Ramos (cell line): Measurements from ENCODE around the gene AMACR.

Experiments used
- in situ Hi-C: fragments of 300-500 bp; cut with MboI; formaldehyde crosslinking; loops from one replicate; pipeline ENCODE4 v1.14.3; 2022; ENCODE audit warnings: low sequenced_read_pairs; ENCODE audit not compliant: unreplicated experiment

AMACR gene

DNA sequence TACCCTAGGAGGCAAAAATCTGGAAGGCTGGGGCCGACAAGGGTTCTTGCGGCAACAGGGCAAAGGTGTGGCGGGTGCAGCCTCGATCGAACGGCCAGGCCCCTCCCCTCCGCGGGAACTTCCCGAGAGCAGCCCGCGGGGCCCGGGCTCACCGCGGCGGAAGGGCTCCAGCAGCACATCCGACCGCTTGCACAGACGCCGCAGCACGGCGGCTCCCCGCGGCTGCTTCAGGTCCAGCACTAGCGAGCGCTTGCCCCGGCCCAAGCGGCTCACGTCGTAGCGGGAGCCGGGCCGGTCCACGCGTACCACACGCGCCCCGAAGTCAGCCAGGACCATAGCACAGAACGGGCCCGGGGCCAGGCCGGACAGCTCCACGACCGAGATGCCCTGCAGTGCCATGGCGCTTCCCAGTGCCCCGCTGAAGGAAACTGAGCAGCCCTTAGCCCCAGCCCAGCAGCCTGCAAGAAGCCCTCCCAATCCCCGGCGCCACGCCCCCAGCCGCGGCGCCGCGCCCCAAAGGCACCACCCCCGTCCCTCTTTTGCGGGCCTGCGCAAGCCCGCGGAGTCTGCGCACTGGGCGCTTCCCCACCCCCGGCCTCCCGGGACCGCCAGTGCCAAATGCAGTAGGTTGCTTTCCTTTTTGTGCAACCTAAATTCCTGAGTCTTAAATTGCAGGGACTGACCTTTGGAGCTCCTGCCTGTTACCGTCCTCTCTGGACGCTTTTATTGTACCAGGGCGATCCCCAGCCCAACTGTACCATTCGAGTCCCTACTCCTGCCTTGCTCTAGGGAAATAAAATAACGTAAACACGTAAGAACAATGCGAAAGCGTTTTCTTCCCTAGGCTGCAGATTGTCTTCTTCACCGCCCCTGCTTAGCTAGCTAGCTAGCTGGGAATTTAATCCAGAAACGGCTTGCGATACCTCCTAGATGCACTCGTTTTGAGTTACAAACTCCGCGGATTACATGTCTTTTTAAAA is at the start of gene AMACR:
AMACR (minus strand) TSS at position 430 of the 980 bp plus-strand sequence; CDS start at position 399, 31 bp downstream.
- in situ Hi-C loops: loop anchor here (25.0 kb wide), 1 partner anchor 454 kb away; no protein-coding TSS in a partner anchor

DNA sequence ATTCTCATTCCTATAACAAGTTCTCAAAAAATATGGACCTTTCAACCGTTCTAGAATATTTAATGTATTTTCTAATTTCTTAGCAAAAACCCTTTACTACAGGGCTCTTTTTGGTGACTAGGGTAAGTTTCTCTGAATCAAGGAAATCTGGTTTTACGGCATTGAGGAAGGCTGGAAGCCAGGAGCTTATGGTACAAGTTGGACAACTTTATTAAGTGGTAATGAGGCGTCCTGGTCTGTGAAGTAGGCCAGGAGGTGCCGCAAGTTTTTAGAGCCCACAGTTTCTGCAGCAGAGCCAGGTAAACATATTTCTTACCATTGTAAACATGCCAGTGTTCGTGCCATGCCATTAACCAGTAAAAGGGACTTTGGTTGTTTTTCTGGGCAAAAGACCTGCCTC is 49.7 kb upstream of the AMACR start:
- in situ Hi-C loops: no loop called here

DNA sequence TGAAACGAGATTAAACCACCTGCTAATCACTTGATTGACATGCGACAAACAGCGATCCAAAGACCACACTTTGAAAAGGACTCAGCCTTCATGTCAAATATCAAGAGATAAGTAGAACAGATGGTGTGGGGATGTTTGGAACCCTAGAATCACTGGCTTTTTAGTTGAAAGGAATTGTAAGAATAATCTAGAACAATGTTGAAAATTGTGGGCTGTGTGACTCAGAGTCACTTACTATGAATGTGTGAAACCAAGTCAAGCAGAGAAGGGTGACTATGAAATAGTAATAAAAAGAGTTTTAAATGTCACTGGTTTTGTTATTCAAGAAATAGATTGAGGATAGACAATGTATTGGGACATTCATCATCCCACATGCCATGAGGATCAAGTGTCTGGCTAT is 49.3 kb upstream of the AMACR start:
- in situ Hi-C loops: no loop called here

DNA sequence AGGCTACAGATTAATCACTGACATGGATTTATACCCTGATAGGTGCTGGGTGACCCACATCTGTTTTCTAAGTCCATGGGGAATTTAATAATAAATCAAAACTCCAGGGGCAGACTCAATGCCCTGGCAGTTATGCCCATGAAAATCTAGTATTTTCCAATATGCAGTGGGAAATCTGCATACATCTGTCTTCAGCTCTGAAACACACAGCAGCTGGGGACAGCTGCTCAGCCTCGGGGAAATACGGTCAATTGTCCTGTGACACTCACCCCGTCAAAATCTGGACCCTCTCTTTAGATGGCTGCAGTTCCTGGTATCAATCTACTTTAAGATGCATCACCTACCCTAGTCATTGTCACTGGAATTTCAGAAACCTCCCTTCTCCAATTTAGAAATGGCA is 47.8 kb upstream of the AMACR start:
- in situ Hi-C loops: no loop called here

DNA sequence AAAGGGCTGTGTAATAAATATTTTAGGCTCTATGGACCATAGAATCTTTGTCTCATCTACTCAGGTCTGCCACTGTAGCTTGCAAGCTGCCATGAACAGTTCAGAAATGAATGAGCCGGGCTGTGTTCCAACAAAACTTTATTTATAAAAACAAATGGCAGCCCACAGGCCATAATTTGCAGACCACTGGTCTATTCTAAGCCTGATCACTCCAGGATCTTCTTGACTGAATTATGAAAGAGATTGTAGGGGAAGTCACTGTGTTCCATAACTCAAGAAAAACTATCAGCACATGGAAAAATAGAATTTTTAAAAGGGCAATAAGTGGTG is 46.5 kb upstream of the AMACR start:
- in situ Hi-C loops: no loop called here

DNA sequence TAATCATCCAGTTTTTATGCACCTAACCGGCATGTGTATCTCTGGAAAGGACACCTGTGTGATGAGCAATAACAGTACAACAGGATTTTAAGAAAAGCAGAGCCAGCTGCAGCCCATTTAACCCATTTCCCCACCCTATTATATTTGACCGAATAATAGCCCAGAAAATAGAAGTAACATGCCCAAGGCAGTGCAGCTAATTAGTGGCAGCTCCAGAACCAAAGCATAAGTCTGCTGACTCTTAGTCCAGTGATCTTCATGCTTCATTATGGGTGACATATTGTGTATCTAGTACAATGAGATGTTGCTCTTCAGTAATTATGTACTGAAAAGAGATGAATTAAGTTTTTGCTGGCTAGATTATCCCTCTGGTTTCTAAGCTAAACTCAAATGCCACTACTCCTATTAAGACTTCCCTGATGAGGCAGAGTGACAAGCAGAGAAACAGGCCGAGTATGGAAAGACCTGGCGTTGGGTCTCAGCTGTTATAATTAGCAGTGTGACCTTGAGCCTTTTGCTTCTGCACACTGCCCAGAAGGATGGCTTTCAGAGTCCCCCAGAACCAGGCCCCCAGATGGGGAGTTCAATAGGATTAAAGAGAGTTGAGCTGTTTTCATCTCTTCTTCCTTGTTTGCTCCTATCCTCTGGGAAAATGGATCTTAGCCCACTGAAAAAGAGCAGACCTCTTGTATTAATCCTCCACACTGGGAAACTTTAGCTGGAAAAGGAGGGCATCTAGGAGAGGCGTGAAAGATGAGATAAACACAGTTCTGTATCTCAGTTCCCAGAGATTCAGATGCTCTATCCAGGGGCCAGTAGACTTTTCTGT is 45.9 kb upstream of the AMACR start:
- in situ Hi-C loops: no loop called here

DNA sequence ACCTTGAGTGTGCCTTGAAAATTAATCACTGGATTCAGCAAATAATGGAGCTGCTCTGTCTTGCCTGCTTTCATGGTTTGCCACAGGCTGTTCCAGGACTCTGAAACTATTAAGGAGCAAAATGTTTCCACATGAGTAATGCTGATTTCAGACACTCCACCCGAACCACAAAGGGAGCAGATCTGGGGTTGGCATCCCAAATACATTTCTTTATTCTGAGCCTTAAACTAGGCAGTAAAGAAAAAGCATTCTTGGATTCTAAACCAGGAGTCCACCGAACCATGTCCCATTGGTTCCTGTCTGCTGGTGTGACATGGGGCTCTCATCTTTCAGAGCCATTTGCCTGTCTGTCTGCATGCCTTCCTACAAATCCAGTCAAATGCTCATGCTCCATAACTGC is 45.3 kb upstream of the AMACR start:
- in situ Hi-C loops: no loop called here

DNA sequence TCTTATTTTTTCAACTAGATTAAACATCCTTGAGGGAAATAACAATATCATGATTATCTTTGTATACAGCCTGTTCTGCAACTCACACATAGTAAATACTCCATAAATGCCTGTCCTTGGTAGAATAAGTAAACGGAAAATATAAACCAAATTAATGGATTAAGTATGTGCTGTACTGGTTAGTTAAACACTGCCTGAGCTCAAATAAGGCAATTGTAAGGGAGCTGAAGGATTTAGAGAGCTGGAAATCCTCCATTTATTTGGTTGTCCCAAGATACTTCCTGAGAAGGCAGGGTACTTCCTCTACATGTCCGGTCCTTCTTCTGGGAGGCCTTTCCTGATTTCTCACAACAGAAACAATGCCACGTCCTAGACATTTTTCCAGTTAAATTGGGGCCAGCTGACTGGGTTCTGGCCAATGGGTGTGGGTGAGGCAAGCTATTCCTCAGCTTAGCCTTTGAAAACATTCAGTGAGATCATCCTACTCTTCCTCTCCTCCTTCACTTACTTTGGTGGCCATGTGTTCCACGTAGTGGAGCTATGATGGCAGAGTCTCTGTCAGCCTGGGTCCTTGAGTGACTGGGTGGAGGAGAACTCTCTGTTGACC is 43.6 kb upstream of the AMACR start:
- in situ Hi-C loops: no loop called here

DNA sequence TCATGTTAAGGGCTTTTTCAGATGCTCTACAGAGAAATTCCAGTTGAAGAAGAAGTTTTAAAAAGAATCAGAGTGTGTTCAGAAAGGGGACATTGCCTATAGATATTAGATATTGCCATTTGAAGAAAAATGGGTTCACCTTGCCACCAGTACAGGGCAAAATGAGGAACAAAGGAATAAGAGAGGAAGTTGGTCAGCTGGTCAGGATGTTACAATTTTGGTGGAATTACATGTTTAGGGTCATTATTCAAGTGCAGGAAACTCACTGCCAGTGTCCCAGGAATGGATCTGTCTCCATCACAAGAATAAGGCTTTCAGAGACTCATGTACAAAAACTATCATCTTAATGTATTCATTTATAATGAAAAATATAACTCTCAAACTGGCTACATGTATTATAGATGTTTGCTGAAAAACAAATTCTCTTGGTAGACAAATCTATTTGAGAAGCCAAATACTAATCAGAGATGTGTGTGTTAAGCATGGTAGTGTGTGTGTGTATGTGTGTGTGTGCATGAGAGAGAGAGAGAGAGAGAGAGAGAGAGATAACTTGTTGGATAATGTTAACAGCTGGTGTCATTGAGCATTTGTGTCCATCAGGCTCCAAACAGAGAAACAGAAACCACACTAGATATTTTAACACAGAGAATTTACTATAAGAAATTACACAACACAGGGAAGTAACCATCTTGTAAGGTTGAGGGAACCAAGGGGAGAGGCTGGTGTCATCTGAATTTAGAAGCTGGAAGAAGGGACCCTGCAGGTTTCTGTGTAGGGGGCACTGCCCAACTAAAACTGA is 40.1 kb upstream of the AMACR start:
- in situ Hi-C loops: no loop called here

DNA sequence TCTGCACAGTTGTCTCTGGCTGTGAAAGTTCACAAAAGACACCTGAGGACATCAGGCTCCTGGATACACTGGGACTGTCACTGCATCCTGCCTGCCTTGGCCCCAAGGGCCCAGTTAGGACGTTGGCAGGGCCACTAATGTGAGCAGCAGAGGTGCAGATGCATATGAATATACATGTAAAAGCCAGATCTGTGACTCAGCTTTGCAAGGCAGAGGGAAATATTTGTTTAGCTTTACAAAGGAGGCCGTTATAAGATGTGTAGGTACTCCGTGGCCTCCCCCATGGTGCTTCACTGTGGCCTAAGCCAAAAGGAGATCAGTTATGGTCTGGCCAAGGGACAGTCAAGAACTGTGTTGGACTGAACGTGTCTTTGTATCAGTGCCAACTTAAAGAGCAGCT is 39.3 kb upstream of the AMACR start:
- in situ Hi-C loops: no loop called here

DNA sequence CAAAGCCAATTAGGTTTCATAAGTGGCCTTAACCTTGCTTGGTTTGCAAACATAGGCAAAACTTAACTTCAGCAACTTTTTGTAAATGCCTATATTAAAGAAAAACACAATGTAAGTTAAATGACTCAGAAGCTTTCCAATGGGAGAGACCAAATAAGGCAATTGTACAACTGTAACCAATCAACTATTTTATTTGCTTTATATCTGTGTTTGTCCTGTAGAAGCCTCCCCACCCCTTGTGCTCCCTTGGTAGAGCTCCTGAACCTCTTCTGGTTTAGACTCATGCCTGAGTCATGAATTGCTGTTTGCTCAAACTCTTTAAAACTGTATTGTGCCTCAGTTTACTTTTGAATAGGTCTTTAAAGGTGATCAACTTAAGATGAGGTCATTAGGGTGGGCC is 38.1 kb upstream of the AMACR start:
- in situ Hi-C loops: no loop called here

DNA sequence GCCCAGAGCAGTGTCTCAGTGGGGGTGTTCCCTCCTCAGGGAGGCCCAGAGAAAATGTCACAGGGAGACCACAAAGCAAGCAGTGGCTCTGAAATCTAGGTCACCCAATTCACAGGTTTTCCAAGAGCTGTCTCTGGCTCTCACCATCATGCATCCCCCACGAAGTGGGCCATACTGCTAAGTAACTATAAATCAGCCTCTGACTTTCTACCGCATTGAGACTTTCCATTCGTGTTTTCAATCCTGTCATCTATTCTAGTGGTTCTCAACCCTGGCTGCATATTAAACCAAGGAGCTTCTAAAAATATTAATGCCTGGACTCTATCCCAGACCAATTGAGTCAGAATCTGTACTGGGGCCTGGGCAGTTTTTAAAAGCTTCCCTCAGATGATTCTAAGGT is 37.2 kb upstream of the AMACR start:
- in situ Hi-C loops: no loop called here

DNA sequence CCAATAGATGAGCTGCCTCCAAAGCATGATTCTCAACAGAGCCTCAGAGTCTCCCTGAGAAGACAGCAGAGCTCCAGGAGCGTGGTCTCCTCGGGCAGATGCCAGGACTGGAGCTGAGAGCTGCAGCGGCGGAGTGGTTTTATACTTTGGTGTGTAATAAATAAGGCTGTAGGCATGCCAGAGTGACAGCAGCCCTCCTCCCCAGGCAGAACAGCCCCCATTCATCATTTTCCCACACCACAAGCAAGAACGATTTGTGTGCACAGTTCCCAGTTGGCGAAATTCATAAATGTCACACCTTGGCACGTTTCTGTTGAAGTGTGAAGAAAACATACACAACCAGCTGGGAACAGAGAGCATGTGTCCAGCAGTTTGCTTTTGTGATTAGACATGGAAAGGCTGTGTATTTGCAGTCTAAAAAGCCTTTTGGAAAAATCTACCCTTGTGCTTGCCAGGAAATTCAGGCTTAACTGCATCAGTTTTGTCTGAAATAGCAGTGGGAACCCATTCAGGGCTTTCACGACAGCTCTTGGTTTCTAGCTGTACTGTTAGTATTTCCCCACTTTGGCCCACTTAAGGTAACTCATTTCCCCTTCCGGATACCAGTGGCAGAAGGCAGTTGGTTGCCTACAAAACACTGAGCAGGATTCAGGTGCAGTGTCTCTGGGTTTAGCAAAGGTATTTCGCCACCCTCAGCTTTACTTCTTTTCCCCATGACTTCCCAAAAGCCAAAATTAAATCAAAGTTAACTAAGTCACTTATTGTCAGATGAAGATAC is 35.4 kb upstream of the AMACR start, which contains the start of gene C1QTNF3:
C1QTNF3 (minus strand) TSS at position 115 of the 778 bp plus-strand sequence; CDS start at position 27, 88 bp downstream.
- in situ Hi-C loops: no loop called here

DNA sequence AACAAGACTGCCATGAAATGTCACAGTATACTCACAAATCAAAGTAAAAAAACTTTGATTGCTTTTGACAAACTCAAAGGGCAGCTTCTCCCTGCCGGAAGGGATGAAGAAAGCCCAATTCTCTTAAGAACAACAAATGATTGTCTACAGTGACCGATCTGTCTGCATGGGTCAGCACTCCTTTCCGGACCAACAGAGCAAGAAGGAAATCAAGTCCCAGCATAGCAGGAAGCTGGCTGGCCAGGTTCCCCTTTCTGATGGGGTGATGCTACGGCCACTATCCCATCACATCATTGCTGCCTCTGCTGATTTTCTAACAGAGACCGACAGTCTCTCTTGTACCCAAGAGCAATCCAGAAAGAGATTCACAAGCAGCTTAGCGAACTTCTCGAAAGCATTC is 34.5 kb upstream of the AMACR start:
- in situ Hi-C loops: no loop called here

DNA sequence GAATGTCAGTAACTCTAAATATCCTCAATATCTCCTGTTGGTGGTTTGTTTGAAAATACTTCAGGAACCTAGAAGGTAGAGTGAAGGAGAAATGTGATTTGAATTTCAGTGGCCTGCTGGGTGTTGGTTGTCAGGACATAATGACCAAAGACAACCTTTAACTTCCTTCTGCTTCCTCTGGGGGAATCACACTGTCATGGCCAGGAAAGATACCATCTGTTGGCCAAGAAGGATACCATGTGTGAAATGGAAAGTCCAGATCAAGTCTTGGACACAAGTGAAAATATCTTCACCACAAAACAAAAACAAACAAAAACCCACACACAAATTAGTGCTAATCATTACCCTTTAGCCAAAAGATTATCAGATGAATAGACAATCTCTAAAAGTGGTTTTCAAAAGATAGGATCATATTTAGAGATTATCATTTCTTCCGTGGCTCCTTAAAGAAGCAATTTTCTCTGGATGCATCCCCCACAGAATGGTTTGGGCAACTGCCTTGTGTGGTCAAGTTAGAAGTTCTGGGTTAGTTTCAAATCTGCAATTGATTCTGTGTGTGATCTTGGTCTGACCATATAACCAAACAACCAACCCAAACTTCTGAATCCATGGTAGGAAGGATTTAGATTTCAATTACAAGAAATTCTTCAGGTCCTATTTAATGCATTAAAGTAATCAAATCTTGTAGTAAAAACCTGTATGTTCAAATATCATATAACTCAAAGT is 33.6 kb upstream of the AMACR start:
- in situ Hi-C loops: no loop called here

DNA sequence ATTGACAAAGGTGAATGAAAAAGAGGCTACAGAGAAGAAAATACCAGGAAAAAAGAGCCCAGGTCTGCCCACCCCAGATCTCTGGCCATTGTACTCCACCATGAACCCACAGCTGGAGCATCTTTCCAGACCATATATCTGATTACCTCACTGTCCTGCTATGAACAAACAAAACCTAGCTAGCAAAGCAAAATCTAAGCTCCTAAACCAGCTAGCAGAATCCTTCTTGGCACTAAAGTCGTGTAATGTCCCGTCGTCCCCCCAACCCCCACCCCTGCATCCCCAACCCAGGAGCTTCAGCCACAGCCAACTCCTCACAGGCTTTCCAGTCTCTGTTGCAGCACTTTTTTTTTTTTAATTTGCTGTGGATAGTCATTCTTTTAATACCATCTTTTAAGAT is 32.6 kb upstream of the AMACR start:
- in situ Hi-C loops: no loop called here

DNA sequence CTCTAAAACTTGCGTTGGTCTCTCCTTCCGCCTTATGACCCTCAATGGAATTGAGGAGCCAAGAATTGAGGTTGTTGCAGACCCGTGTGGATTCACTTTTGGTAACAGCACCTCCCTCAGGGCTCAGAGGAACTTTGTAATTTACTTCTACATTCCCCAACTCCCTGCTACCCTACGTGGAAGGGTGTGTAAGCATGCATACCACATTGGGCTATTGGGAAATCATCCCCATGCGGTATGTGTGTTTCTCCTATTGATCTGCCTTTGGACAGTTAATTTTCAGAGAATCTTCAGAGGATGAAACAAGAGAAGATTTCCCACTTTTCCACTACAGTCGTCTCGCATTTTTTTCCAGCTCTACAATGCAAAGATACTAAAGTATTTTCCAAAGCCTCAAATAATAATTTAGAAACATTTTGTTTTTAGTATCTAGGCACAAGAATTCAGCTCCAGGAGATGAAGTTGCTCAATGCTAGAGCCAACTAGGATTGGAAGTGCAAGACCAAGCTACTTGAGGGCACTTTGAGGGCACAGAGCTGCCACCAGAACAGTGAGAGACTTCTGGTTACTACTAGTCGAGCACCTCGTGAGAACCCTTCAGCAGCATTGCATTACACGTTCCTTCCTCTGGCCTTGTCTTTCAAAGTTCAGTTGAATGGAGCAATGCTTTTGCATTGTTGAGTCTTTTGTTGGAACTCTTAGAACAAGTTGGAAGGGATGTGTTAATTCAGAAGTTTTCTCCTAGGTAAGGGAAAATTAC is 31.7 kb upstream of the AMACR start:
- in situ Hi-C loops: no loop called here

DNA sequence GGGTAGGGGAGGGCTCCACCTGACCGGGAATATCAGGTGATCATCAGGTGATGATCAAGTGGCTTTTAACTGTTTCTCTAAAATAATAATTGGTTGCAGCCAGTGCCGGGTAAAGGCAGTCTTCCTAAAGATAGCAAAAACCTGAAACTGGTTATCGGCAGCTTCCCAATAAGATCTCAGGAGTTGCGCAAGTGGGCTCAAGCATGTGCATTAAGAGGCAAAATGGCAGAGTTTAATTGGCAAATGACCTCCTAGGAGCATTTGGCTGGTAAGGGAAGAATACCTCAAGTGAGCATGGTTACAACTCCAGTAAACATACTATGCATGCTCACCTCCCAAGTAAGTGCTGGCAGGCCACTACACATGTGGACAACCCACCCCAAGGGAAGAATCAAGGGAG is 31.0 kb upstream of the AMACR start:
- in situ Hi-C loops: no loop called here
